HG03060 (cell line): ENCODE measurements around the gene TNIP1.

Experiments
- ATAC-seq: cut with Tn5 transposase; IDR thresholded peaks from one replicate; pipeline ENCODE4 v1.9.1; 2021; ENCODE audit warnings: low read depth, moderate number of reproducible peaks; ENCODE audit not compliant: unreplicated experiment

TNIP1 gene

GRCh38 chr5:151106509-151106908 is 25.7 kb upstream of the TNIP1 start:
- ATAC-seq = no peak

GRCh38 chr5:151106043-151106442 is 25.2 kb upstream of the TNIP1 start:
- no peak for ATAC-seq

- no peak for ATAC-seq
These were observed 24.7 kb upstream of the TNIP1 start for GRCh38 chr5:151105561-151105960.

GRCh38 chr5:151104795-151105194 is 24.0 kb upstream of the TNIP1 start:
- no peak for ATAC-seq

- no peak for ATAC-seq
These were observed 20.9 kb upstream of the TNIP1 start for GRCh38 chr5:151101746-151102145.

GRCh38 chr5:151101151-151101550 is 20.3 kb upstream of the TNIP1 start:
- no peak for ATAC-seq

- ATAC-seq = no peak
These were observed 19.8 kb upstream of the TNIP1 start for GRCh38 chr5:151100681-151101080.

GRCh38 chr5:151098768-151099121 is 17.9 kb upstream of the TNIP1 start:
- ATAC-seq = no peak

- ATAC-seq = no peak
These were observed 17.3 kb upstream of the TNIP1 start for GRCh38 chr5:151097820-151098767.

GRCh38 chr5:151097061-151097460 is 16.2 kb upstream of the TNIP1 start:
- ATAC-seq = no peak

GRCh38 chr5:151096001-151096373 is 15.2 kb upstream of the TNIP1 start:
- ATAC-seq = no peak

GRCh38 chr5:151095341-151096000 is 14.6 kb upstream of the TNIP1 start:
- no peak for ATAC-seq

- ATAC-seq = no peak
These were observed 14.0 kb upstream of the TNIP1 start for GRCh38 chr5:151094852-151095245.

GRCh38 chr5:151094030-151094851 is 13.4 kb upstream of the TNIP1 start:
- peak; percentile 50 for ATAC-seq

- ATAC-seq = no peak
These were observed 12.6 kb upstream of the TNIP1 start for GRCh38 chr5:151093476-151093889.

- ATAC-seq = no peak
These were observed 11.9 kb upstream of the TNIP1 start for GRCh38 chr5:151092762-151093161.

- ATAC-seq = no peak
These were observed 8.9 kb upstream of the TNIP1 start for GRCh38 chr5:151089726-151090125.

- no peak for ATAC-seq
These were observed 8.2 kb upstream of the TNIP1 start for GRCh38 chr5:151088986-151089385.

GRCh38 chr5:151087486-151087885 is 6.7 kb upstream of the TNIP1 start:
- no peak for ATAC-seq

- no peak for ATAC-seq
These were observed 6.1 kb upstream of the TNIP1 start for GRCh38 chr5:151086905-151087360.
